ENCODE results near the gene CARD14. TPM values are rescaled to one million over a fixed set of nuclear protein-coding genes. Genes with fewer than 3 reads are reported as not detected.
"Not testable (repeated sequence)": the region's sequence is repeated elsewhere in the genome, so short reads cannot be mapped to it uniquely, and the experiment has no call there.

CARD14 gene
- total RNA-seq, 6 experiments from 2014 or later, result 0.20 to 0.29 (median 0.22) TPM; not detected in 3

GRCh38 chr17:80253631-80254395 lies 84.0 kb downstream of the CARD14 start:
- Histone ChIP-seq H3K4me1 (peaks cover 0 to 8% (median 0%) of the 10 kb centered on the region in 4 donors), H3K36me3 (no peaks in the 10 kb centered on the region), H3K9me3 (no peaks in the 10 kb centered on the region), H3K27me3 (no peaks in the 10 kb centered on the region), H3K4me3 (no peak overlapping the region), H3K27ac (peak overlapping the region in 1 of 3 donors; percentile 46)
- WGBS (ENCODE audit: insufficient coverage, low coverage, low lambda C conversion rate, missing lambda C conversion rate), result 72% methylated on average over 5 of the region's 21 CpGs
- no peak for TF ChIP-seq CTCF (IDR thresholded peaks at IDR 0.05)
- no peak for TF ChIP-seq POLR2A (IDR thresholded peaks at IDR 0.05)
- ATAC-seq, result peak in 1 of 4 donors; percentile 11
- intact Hi-C loops (cut with DNase I), result loop anchor here in 1 of 2 donors (10.0 kb wide), 1 partner anchor 169 kb away; no protein-coding TSS in a partner anchor
- DNase-seq, result no peak

GRCh38 chr17:80254396-80255251 lies 84.8 kb downstream of the CARD14 start:
- TF ChIP-seq POLR2A (IDR thresholded peaks at IDR 0.05) (no peak), CTCF (IDR thresholded peaks at IDR 0.05) (no peak)
- H3K36me3 ChIP-seq, result no peaks in the 10 kb centered on the region
- intact Hi-C loops (cut with DNase I), result loop anchor here in 1 of 2 donors (10.0 kb wide), 1 partner anchor 170 kb away; no protein-coding TSS in a partner anchor
- H3K4me3 ChIP-seq, result no peak overlapping the region
- H3K4me1 ChIP-seq, result peaks cover 0 to 8% (median 0%) of the 10 kb centered on the region in 4 donors
- H3K9me3 ChIP-seq, result no peaks in the 10 kb centered on the region
- WGBS (ENCODE audit: insufficient coverage, low coverage, low lambda C conversion rate, missing lambda C conversion rate), result 48% methylated on average over 13 of the region's 13 CpGs
- no peak for DNase-seq
- peak; percentile 53 to 76 (median 66) for ATAC-seq
- H3K27me3 ChIP-seq, result no peaks in the 10 kb centered on the region
- peak overlapping the region in 1 of 3 donors; percentile 46 for H3K27ac ChIP-seq

GRCh38 chr17:80256034-80256350 lies 86.2 kb downstream of the CARD14 start:
- H3K4me3 ChIP-seq, result no peak overlapping the region
- H3K4me1 ChIP-seq, result peaks cover 0 to 8% (median 0%) of the 10 kb centered on the region in 4 donors
- ATAC-seq (no peak), DNase-seq (no peak)
- TF ChIP-seq CTCF (IDR thresholded peaks at IDR 0.05) (no peak), POLR2A (IDR thresholded peaks at IDR 0.05) (no peak)
- no peaks in the 10 kb centered on the region for H3K36me3 ChIP-seq
- H3K27me3 ChIP-seq, result no peaks in the 10 kb centered on the region
- intact Hi-C loops (cut with DNase I), result loop anchor here in 1 of 2 donors (10.0 kb wide), 1 partner anchor 171 kb away; no protein-coding TSS in a partner anchor
- H3K27ac ChIP-seq, result no peak overlapping the region
- H3K9me3 ChIP-seq, result no peaks in the 10 kb centered on the region
- 94% methylated on average over 3 of the region's 5 CpGs for WGBS (ENCODE audit: insufficient coverage, low coverage, low lambda C conversion rate, missing lambda C conversion rate)

GRCh38 chr17:80257716-80258213 lies 87.9 kb downstream of the CARD14 start:
- Histone ChIP-seq H3K4me3 (no peak overlapping the region), H3K9me3 (no peaks in the 10 kb centered on the region), H3K4me1 (peaks cover 0 to 19% (median 6%) of the 10 kb centered on the region in 4 donors), H3K27me3 (no peaks in the 10 kb centered on the region), H3K27ac (no peak overlapping the region), H3K36me3 (no peaks in the 10 kb centered on the region)
- 90% methylated on average over 11 of the region's 14 CpGs for WGBS (ENCODE audit: insufficient coverage, low coverage, low lambda C conversion rate, missing lambda C conversion rate)
- TF ChIP-seq CTCF (IDR thresholded peaks at IDR 0.05) (no peak), POLR2A (IDR thresholded peaks at IDR 0.05) (no peak)
- intact Hi-C loops (cut with DNase I), result loop anchor here in 1 of 2 donors (10.0 kb wide), 1 partner anchor 173 kb away; no protein-coding TSS in a partner anchor
- no peak for ATAC-seq
- no peak for DNase-seq

GRCh38 chr17:80258296-80258695 lies 88.5 kb downstream of the CARD14 start:
- 83% methylated on average over 1 of the region's 2 CpGs for WGBS (ENCODE audit: insufficient coverage, low coverage, low lambda C conversion rate, missing lambda C conversion rate)
- H3K4me1 ChIP-seq, result peaks cover 0 to 25% (median 9%) of the 10 kb centered on the region in 4 donors
- H3K4me3 ChIP-seq, H3K36me3 ChIP-seq, DNase-seq, H3K27me3 ChIP-seq, ATAC-seq, H3K27ac ChIP-seq, H3K9me3 ChIP-seq: not testable (repeated sequence)
- intact Hi-C loops (cut with DNase I), result loop anchor here in 1 of 2 donors (10.0 kb wide), 1 partner anchor 173 kb away; no protein-coding TSS in a partner anchor

Measured in right lobe of liver (tissue), 6 donors.